CD4-positive, alpha-beta T cell treated with Interleukin-2 at 100 ng/mL for 4 hours (primary cell): ENCODE measurements around the gene OSGEP.
A peak's percentile ranks its signal among the peaks of the same experiment; 100 is the strongest.

ENCODE experiments used
- DNase-seq: peaks from one replicate; pipeline ENCODE4 v3.0.0-alpha.2; 2020; ENCODE audit warnings: low spot score

OSGEP gene

GRCh38 chr14:20429801-20430669 lies 24.6 kb downstream of the OSGEP start:
- no peak for DNase-seq

DNA sequence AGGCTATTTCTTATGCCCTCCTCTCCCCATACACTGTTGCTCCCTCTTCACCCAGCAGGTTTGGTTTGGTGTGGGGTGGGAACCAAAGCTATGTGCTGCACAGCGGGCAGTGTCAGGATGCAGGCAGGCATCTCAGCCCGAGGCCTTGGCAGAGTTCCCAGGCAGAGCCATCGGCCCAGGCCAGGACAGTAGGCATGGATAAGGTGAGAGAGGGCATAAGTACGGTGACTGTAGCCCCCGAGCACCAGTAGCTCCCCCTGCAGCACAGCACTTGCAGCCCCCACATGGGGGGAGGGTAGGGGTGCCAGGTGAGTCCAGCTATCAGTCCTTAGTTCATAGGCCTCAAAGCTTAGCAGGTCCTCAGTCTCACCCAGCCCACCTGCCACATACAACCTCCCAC lies 25.8 kb downstream of the OSGEP start:
- no peak for DNase-seq

DNA sequence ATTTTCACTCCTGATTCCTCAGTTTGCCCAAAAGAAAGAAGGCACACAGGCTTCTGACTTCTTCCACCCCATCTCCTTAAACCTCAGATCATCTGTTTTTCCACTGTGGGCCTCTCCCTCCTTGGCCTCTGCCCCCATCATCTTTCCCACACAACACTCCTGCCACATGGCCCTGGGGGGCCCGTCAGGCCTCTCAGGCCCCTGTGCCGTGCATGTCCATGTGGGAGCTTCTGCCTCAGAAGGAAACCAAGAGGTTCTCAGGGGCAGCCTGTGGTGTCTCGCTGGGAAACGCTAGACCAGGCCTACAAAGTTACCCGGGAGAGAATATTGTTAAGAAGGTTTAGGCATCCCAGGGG lies 26.6 kb downstream of the OSGEP start:
- DNase-seq: no peak

DNA sequence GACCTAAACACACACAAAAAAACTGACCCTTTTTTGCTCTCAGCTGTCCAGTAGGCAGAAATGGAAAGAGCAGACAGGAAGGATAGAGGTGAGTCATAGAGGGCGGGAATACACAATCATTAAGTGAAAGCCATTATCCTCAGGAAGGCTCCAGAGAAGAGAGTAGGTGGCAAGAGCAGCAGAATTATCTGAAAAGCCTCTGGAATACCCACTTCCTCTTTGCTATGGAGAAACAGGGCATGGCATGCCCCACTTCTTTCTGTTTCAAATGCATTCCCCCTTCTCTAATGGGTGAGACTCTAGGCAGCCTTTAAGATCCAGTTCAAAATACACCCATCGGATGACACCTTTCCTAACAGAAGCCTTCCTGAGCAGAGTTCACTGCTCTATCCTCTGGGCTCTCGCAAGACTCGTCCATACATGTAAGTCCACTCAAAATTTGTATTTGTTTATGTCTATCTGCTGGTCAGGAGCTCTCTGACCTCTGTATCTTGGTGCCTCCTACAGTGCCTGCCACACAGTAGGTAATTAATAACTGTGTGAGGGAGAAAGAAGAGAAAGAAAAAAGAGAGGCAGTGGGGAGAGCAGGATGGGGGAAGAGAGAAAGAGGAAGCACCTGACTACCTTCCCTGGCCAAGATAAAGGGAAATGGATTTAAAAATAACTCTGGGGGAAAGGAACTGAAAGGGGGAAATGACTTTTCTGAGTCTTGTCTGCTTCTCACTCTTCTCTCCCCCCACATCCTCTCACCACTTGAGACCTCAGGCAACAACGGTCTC lies 27.2 kb downstream of the OSGEP start:
- no peak for DNase-seq

GRCh38 chr14:20424851-20425250 lies 29.8 kb downstream of the OSGEP start:
- no peak for DNase-seq

- DNase-seq: no peak
Measured at GRCh38 chr14:20422886-20423285, 31.7 kb downstream of the OSGEP start.

DNA sequence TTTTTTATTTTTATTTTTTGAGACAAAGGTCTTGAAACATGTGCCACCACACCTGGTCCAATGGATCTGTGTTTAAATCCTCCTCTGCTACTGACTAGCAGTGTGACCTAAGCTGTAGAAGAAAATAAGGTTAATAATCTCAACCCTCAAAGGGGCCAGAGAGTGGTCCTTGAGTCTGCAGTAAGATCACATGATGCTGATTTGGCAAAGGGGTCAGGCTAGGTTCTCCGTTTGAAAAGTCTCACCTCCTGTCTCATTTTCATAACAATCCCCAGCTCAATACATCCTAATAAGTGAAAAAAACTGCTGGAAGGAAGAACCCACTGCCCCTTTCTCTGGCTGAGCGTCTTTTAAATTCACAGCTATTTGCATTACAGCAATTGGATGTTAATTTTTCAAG lies 33.3 kb downstream of the OSGEP start:
- no peak for DNase-seq

DNA sequence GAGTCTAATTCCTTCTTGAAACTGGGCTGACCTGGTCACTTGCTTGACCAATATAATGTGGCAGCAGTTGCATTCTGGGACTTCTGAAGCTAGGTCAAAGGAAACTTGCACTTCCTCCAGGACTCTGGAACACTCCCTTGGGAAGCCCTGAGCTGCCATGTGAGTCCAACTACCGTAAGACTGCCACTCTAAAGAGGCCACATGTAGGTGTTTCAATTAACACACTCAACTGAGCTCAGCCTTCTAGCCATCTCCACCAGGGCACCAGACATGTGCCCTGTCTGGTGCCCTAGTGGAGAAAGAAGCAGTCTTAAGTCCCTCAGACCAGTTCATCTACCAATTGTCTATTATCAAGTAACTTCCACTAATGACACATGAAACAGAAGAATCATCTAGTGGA lies 35.2 kb downstream of the OSGEP start:
- DNase-seq: no peak

DNA sequence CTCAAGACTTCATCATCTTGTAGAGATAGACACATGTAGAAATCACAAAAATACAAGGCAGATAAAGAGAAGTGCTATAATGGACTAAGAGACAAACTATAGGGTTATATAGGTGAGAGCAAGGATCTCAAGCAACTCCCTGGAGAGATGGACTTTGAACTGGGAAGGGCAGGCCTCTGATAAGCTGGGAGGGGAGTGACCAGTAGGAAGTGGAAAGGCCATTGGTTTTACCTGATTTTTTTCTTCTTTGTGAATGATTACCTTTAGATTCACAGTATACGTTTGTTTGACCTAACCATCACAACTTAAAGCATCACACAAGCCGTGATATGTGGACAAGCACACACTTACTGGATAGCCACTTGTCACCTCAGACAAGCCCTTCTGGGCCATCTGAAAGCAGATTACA lies 36.1 kb downstream of the OSGEP start:
- DNase-seq: no peak

- no peak for DNase-seq
Measured at GRCh38 chr14:20417250-20418186, 37.1 kb downstream of the OSGEP start.

DNA sequence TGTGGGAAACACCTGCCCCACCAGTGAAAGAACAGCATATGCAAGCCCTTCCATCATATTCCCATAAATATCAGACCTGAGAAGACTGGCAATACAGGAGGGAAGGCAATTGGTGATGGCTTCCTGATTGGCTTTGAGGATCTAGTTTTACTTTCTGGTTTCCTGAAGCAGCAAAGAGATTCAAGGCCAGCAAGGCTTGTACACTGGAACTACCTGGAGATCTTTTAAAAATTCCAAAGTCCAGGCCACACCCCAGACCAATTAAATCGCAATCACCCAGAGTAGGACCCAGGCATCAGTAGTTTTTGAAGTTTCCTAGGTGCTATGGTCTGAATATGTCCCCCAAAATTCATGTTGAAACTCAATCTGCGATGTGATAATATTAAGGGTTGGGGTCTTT lies 38.4 kb downstream of the OSGEP start:
- no peak for DNase-seq

DNA sequence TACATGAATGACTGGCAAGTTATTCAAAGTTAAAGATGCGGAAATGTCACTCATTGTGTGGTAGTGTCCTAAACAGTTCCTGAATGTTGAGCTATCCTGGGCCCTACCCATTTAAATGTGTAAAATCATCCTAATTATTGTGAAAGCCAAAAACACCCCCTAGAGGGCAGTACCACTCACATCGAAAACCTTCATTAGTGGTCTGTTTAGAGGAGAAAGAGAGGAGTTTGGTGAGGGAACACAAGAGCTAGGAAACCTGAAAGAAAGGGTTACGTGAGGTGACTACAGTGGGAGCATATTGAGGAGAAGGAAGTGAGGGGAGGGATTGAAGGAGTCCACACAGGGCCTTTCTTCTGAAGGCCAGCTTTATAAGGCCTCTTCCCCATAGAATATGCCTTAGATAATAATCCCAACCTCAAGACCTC lies 38.8 kb downstream of the OSGEP start:
- peak; percentile 70 for DNase-seq

- peak; percentile 38 for DNase-seq
Measured at GRCh38 chr14:20413744-20414082, 40.9 kb downstream of the OSGEP start.

GRCh38 chr14:20412876-20413743 lies 41.5 kb downstream of the OSGEP start, which contains the start of gene TEP1:
Gene TEP1, minus strand, starts transcription at chr14:20413501. Its CDS starts 5,062 bp downstream, at chr14:20408439.
- DNase-seq: peak; percentile 65

DNA sequence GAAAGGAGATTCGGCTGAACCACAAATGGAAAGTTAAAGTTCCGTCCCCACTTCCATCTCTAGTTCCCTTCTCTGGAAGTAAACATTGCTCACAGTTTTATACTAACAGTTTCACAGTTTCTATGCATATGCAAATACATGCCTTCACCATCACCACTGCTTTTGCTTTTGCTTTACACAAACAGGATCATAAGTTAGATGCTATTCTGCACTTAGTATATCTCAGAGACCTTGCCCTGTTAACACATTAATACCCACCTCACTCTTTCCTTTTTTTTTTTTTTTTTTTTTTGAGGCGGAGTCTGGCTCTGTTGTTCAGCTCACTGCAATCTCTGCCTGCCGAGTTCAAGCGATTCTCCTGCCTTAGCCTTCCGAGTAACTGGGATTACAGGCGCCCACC lies 42.2 kb downstream of the OSGEP start:
- DNase-seq: peak; percentile 37

DNA sequence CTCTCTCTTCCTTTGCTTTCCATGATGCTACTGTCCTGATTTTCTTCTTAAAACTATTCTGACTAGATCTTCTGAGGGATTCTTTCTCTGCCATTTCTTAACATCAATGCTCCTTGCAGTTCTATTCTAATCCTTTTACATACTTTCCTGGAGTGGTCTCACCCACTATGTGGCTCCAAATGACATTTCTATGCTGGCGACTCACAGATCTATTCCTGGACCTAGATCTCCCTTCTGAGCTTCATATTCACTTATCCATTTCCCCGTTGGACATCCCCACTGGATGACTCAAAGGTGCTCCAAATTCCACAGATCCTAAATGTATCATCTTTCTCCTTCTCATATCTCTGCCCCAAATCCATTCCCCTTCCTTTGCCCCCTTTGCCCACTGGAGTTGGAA lies 45.4 kb downstream of the OSGEP start:
- DNase-seq: no peak

DNA sequence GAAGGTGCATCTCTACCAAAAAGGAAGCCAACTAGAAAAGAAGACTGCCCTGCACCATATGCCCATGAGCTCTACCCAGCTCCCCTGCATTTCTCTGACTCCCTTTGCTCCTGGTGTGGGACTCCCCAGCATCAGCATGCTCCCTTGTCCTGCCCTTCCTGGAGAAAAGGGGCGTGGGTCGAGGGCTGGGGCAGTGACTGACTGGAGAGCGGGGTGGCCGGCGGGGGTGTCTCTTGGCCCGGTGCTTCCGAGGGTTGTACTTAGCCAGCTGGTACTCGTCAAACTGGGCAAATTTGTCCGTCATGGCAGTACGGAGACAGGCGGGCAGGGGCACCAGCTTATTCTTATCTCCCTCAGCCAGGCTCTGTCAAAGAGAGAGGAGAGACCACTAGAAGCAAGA lies 51.1 kb downstream of the OSGEP start:
- DNase-seq: no peak

DNA sequence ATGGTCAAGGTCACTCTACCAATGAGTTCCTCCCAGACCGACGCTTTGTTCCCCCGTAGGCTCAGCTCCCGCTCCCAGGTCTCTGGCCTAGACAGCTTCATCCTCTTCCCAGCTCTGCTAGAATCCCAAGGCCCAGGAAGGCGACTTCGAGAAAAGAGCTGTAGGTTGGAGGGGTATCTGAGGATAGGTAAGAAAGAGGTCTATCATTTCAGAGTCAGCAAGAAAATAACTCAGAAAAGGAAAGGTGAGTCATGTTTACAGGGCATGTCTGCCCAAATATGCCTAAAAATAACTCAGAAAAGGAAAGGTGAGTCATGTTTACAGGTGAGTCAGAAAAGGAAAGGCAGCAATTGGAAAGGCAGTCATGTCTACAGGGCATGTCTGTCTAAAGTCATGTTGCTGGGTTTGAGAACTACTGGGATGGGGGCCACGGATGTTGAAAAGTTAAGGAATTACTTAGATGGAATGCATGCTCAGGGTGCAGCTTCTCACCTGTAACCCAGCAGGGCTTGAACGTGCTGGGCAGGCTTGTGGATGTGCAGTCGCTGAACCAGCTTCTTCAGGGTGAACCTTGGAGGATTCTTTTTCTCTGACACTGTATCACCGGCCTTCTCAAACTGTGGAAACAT lies 53.5 kb downstream of the OSGEP start:
- DNase-seq: peak; percentile 56

DNA sequence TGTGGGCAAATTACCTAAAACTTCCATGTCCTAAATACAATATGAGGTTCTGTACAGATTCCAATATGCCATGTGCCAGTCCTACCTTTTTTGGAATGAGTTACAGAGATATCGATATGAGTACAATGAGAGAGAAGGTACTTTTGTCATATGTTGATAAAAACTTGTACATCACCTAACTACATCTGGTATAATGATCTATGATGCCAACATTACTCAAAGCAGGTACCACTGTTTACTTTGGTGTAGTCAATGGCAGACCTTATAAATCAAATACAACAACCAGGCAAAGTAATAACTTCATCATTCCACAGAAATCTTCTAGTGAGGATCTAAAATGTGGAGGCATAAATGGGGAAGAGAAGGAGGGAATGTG lies 54.0 kb downstream of the OSGEP start:
- no peak for DNase-seq

GRCh38 chr14:20397511-20397910 lies 57.1 kb downstream of the OSGEP start:
- no peak for DNase-seq
